HuH-7.5 (cell line): ENCODE data around the gene CLDN9.

Source experiments
- DNase-seq: peaks from one replicate; pipeline ENCODE4 v3.0.0; 2011; ENCODE audit warnings: low spot score

Gene CLDN9

DNA sequence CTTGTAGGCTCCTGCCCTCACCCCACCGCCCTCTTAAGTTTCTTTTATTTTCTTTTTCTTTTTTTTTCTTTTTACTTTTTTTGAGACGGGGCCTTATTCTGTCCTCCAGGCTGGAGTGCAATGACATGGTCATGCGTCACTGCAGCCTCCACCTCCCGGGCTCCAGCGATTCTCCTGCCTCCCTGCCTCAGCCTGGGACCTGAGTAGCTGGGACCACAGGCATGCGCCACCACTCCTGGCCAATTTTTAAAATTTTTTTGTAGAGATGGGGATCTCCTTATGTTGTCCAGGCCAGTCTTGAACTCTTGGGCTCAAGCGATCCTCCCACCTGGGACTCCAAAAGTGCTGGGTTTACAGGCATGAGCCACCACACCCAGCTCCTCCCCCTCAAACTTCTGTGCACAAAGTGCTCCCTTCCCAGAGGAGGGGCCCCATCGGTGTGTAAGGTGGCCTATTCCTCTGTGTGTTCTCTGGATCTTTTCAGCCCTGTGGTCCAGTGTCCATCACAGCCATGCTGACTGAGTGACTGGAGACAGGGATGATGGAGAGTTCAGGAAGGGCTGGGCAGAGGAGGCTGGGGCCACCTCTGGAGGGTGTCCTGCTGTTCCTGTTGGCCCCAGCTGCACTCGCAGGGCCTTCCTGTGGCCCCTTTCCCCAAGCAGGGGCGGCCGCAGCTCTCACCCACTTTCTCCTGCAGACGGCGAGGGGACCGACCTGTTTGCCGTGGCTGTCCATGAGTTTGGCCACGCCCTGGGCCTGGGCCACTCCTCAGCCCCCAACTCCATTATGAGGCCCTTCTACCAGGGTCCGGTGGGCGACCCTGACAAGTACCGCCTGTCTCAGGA, 43.8 kb downstream of the CLDN9 start:
- no peak for DNase-seq

DNA sequence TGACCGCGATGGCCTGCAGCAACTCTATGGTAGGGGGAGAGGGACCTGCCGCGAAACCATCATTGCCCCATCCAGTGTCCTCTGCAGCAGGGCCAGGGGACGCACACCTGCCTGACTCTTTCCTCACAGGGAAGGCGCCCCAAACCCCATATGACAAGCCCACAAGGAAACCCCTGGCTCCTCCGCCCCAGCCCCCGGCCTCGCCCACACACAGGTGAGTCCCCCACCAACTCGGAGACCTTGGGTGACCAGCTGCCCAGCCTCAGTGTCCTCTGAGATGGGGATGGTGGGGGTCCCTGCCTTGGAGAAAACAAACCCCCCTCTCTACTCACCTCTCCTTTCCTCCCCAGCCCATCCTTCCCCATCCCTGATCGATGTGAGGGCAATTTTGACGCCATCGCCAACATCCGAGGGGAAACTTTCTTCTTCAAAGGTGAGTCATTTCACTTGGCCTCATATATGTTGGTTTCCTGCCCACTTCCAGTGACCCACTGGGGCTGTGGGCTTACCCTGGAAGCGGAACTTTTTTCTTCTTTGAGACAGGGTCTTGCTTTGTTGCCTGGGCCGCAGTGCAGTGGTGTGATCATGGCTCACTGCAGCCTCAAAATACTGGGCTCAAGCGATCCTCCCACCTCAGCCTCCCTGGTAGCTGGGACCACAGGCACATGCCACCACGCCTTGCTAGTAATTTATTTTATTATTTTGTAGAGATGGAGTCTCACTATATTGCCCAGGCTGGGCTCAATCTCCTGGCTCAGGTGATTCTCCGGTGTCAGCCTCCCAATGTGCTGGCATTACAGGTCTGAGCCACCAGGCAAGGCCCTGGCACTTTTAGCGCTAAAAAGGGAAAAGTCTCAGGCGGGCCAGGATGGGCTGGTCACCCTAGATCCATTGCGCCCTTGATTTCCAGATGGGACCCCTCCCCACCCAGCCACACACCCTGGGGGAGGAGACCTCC, 44.7 kb downstream of the CLDN9 start:
- DNase-seq: no peak

DNA sequence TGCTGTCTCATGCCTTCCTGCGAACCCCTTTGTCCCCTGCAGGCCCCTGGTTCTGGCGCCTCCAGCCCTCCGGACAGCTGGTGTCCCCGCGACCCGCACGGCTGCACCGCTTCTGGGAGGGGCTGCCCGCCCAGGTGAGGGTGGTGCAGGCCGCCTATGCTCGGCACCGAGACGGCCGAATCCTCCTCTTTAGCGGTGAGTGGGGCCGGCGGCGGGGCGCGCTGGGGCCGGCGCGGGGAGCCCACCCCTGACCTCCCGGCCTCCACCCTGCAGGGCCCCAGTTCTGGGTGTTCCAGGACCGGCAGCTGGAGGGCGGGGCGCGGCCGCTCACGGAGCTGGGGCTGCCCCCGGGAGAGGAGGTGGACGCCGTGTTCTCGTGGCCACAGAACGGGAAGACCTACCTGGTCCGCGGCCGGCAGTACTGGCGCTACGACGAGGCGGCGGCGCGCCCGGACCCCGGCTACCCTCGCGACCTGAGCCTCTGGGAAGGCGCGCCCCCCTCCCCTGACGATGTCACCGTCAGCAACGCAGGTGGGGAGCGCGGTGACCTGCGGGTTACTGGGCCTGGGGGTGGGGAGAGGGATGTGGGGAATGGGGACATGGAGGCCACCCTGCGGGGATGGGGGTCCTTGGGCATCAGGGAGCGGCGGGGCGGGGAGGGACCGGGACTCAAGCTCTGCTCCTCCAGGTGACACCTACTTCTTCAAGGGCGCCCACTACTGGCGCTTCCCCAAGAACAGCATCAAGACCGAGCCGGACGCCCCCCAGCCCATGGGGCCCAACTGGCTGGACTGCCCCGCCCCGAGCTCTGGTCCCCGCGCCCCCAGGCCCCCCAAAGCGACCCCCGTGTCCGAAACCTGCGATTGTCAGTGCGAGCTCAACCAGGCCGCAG, 45.7 kb downstream of the CLDN9 start:
- DNase-seq: no peak

DNA sequence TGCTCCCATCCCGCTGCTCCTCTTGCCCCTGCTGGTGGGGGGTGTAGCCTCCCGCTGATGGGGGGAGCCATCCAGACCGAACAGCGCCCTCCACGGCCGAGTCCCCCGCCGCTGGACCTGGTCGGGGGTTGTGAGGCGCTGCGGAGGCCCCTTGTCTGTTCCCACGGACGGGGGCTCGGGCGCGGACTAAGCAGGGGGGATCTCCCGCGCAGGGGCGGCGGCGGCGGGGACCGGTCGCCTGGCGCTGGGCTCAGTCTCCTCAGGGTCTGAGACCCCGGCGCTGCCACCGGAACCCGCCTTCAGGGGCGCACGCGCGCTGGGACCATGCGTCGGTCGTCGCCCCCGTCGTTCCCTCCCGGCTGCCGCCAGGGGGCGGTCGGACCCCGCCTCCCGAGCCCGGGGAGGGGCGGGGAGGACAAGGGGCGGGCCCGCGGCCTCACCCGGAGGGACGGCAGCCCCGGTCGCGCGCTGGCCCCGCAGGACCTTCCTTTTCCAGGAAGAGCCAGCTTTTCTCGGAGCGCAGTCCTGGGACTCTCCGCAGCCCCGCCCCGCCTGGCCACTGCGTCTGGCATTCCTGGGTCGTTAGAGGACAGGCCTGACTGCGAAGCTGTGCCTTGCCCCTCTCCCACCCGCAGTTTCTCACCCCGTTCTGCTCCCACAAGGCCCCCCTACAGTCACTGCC, 46.5 kb downstream of the CLDN9 start:
- DNase-seq: peak; percentile 71

DNA sequence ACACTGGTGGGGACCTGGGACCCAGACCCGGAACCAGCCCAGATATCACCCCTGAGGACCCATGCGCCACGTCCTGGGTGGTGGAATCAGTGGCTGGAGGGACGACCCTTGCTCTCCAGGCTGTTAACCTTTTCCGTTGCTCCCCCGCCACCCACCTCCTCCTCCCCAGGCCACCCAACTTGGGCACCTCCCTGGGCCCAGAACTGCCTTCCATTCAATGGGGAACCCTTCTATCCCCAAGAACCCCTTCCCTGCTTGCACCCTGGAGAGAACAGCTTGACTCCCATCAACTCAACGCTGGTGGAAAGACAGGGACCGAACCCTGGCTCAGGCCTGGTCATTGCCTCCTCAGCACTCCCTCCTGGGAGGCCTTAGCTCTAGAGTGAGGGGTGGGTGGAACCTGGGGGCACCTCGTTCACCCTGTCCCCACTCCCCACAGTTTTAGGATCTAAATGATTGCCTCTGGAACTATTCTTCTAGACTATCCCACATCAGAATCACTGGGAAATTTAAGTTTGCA, 47.1 kb downstream of the CLDN9 start:
- no peak for DNase-seq

DNA sequence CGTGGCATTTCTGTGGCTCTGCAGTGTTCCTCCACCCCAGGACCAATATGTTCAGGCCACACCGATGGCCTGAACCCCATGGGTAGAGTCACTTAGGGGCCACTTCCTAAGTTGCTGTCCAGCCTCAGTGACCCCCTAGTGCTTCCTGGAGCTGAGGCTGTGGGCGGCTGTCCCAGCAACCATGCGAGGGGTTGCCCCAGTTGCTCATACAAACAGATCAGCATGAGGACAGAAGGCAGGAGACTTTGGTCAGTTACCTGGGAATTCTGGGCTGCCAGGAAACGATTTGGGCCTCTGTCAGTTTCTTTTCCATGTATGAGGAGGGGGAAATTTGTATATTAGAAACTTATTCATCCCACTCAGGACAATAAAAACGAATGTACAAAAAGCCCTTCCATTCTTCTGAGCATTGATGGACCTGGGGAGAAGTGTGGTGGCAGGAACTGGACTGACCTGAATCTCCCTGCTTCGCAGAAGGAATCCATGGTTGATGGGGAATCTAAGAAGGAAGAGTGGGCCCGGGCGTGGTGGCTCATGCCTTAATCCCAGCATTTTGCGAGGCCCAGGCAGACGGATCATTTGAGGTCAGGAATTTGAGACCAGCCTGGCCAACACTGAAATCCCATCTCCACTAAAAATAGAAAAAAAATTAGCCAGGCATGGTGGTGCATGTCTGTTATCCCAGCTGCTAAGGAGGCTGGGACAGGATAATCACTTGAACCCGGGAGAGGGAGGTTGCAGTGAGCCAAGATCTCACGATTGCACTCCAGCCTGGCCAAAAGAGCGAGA, 47.8 kb downstream of the CLDN9 start:
- DNase-seq: no peak

DNA sequence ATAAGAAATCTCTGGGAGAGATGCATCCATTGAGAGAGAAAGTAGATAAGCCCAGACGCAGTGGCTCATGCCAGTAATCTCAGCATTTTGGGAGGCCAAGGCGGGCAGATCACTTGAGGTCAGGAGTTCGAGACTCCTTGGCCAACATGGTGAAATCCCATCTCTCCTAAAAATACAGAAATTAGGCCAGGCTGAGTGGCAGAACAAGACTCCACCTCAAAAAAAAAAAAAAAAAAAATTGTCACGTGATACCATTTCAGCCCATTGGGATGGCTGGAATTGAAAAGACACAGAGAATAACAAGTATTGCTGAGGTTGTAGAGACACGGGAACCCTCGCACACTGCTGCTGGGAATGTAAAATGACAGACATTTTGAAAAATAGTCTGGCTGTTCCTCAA, 49.8 kb downstream of the CLDN9 start:
- DNase-seq: no peak

DNA sequence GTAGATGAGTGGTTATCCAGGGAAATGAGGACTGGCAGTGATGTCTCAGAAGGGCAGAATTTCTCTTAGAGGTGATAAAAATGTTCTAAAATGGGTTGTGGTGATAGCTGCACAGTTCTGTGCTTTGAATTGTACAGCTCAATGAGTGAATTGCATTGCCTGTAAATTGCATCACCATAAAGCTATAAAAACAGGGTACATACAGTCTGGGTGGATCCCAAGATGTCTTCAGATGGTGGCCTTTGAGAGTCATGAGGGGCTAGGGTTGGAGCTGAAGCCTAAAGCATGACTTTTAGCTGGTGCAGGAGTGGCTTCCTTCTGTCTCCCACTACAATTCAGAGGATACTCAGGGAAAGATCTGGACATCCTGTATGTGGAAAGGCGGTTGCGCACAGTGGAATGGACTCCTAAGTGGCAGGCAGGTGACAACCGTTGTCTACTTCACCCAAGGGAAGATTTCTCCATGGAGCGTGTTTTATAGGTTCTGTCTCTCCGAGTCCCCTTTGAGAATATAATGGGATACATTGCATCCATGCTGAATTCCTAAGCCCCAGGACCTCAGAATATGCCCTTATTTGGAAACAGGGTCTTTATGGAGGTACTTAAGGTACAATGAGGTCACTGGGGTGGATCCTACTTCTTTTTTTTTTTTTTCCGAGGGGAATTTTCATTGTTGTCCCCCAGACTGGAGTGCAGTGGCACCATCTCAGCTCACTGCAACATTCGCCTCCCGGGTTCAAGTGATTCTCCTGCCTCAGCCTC, 51.1 kb downstream of the CLDN9 start:
- DNase-seq: no peak
